ENCODE results near the gene AP5M1.

DNA sequence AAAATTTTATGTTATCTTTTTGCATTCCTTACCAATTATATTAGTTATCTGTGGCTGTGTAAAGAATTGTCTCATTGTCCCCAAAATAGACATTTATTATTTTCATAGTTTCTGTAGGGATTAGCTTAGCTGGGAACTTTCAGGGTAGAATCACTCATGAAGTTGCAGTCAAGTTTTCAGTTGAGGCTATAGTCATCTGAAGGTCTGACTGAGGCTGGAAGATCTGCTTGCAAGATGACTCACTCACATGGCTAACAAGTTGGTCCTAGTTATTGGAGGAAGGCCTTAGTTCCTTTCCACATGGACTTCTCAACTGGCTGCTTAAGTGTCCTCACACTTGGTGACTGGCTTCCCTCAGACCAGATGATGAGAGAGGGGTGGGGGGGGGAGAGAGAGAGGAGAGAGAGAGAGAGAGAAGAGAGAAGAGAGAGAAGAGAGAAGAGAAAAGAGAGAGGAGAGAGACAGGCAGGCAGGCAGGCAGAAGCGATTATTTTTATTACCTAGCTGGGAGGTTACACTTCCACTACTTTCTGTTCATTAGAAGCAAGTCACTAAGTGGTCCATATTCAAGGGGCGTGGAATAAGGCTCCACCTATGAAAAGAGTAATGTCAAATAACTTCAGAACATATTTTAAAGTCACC, 6.4 kb downstream of the AP5M1 start:
- TF ChIP-seq, protein P1, sequence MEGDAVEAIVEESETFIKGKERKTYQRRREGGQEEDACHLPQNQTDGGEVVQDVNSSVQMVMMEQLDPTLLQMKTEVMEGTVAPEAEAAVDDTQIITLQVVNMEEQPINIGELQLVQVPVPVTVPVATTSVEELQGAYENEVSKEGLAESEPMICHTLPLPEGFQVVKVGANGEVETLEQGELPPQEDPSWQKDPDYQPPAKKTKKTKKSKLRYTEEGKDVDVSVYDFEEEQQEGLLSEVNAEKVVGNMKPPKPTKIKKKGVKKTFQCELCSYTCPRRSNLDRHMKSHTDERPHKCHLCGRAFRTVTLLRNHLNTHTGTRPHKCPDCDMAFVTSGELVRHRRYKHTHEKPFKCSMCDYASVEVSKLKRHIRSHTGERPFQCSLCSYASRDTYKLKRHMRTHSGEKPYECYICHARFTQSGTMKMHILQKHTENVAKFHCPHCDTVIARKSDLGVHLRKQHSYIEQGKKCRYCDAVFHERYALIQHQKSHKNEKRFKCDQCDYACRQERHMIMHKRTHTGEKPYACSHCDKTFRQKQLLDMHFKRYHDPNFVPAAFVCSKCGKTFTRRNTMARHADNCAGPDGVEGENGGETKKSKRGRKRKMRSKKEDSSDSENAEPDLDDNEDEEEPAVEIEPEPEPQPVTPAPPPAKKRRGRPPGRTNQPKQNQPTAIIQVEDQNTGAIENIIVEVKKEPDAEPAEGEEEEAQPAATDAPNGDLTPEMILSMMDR (IDR thresholded peaks at IDR 0.05), result no peak
- TF ChIP-seq POLR2A (IDR thresholded peaks at IDR 0.05), result no peak
